GM23248 (cell line): ENCODE results near the gene PPP2R2D.

Source experiments
- EZH2 ChIP-seq: fragments of 200-600 bp; sonication (generic); IDR thresholded peaks from 2 replicates; pipeline ENCODE4 v1.6.1; 2018; ENCODE audit warnings: antibody characterized with exemption, mild to moderate bottlenecking; ENCODE audit not compliant: insufficient read depth, poor library complexity, severe bottlenecking
- EZH2phosphoT487 ChIP-seq: fragments of 200-600 bp; sonication (generic); IDR thresholded peaks from 2 replicates; pipeline ENCODE4 v1.6.1; 2018; ENCODE audit warnings: antibody characterized with exemption, moderate library complexity, mild to moderate bottlenecking, low read depth; ENCODE audit not compliant: insufficient read depth

DNA sequence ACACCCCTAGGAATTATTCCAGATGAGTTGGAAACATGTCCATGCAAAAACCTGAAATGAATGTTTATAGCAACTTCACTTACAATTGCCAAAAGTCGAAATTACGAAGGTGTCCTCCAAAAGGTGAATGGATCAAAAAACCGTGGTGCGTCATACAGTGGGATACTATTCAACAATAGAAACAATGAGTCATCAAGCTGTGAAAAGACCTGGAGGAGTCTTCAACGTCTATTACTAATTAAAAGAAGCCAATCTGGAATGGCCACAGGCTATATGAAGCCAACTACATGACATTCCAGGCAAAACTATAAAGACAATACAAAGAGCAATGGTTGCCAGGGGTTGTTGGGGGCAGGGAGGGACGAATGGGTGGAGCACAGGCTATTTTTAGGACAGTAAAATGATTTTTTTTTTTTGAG is 12.6 kb upstream of the PPP2R2D start:
- TF ChIP-seq EZH2, result no peak
- no peak for TF ChIP-seq EZH2phosphoT487
